GM21447 (cell line): Measurements from ENCODE around the gene SDK1.
"Not testable (repeated sequence)": the region's sequence is repeated elsewhere in the genome, so short reads cannot be mapped to it uniquely, and the experiment has no call there.

Source experiments
- ATAC-seq: cut with Tn5 transposase; IDR thresholded peaks from one replicate; pipeline ENCODE4 v1.9.1; 2021; ENCODE audit not compliant: unreplicated experiment

The SDK1 gene

GRCh38 chr7:4204513-4205165 is 903.6 kb downstream of the SDK1 start:
- no peak for ATAC-seq

DNA sequence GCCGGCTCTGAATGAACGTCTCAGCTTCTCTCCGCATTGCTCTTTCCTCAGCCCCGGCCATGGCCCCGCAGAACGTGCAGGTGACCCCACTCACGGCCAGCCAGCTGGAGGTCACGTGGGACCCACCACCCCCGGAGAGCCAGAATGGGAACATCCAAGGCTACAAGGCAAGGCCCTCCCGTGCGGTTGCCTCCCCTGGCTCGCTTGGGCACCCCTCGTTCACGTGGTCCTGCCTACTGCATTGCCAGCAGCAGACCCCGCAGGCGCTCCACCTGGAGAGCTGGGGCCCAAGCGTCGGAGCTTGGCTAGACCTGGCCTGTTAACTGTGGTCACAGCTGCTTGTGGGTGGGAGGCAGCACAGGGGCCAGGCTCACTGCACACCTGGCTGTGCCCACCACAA is 904.8 kb downstream of the SDK1 start:
- no peak for ATAC-seq

DNA sequence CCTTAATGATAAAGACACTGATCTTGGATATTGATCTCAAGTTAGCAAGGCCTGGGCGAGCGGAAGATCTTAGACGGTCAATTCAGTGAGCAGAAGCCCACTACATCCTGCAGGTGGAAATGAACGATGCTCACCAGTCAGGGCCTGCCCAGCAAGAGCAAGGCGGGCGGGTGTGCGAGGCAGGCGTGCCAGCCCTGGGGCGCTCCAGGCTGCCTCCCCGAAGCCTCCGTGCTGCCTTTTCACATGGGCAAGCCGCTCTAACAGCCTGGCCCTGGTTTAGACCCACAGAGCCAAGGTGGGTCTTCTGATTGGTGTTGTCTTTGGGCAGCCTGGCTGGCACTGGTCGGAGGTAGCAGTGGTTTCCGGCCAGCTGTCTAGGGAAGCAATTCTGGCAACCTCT is 906.0 kb downstream of the SDK1 start:
- ATAC-seq, result no peak

DNA sequence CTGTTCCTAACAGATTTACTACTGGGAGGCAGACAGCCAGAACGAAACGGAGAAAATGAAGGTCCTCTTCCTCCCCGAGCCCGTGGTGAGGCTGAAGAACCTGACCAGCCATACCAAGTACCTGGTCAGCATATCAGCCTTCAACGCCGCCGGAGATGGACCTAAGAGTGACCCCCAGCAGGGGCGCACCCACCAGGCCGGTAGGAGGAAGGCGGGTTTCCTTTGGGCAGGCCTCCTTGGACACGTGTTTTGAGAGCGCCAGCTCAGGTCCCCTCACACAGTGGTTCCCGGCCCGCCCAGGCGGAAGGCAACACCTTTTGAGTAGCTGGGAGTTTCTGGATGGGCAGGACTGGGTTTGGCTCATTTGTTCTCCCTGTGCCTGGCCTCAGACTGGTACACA is 907.0 kb downstream of the SDK1 start:
- ATAC-seq, result no peak

GRCh38 chr7:4208586-4208985 is 907.5 kb downstream of the SDK1 start:
- ATAC-seq, result no peak

DNA sequence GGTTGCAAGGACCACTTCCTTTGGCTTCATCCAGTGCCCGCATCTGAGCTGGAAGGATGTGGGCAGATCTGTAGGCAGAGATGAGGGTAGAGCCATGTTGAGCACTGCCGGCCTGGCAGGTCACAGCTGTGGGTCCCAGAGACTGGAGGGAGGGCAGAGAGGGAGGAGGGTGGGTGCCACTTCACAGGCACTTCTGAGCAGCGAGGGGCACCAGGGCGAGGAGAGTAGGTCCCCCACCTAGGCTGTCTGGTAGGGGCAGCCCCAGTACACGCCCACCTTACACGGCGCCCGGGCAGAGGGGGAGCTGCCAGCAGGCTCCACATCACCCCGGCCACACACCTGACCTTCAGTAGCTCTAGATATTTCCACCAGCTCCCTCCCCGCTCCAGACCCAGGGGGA is 908.1 kb downstream of the SDK1 start:
- no peak for ATAC-seq

DNA sequence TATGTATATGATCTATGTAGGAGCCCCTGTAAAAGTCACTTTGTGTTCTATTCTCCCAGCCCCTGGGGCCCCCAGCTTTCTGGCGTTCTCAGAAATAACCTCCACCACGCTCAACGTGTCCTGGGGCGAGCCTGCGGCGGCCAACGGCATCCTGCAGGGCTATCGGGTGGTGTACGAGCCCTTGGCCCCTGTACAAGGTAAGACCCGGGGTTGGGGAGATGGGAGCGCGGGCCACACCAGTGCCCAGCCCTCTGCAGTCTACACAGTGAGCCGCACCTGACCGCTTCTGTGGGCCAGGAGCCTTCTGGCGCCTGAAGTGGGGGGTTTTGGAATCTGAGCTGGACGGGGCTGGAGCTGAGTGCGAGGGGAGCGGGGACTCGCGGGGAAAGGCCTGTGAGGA is 908.9 kb downstream of the SDK1 start:
- no peak for ATAC-seq

- ATAC-seq, result no peak
Measured at GRCh38 chr7:4210821-4211220, 909.8 kb downstream of the SDK1 start.

DNA sequence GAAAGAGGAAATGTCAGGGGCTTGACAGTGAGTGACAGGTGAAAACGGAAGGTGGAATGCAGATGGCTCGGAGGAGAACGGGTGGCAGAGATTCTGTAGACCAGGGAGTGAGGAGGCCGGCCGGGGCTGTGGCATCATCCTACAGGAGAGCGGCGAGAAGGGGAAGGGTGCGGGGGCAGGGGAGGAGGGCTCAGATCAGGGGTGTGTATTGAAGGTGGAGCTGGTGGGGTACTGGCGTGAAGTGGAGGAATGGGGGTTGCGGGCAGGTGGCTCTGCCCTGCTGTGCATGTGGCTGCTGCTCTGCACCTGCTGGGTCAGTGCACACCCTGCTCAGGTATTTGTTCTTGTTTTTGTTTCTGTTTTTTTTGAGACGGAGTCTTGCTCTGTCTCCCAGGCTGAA is 910.2 kb downstream of the SDK1 start:
- ATAC-seq, result no peak

GRCh38 chr7:4212376-4212775 is 911.3 kb downstream of the SDK1 start:
- no peak for ATAC-seq

GRCh38 chr7:4214291-4215155 is 913.5 kb downstream of the SDK1 start:
- no peak for ATAC-seq

GRCh38 chr7:4215176-4215720 is 914.2 kb downstream of the SDK1 start:
- no peak for ATAC-seq

- ATAC-seq, result no peak
Measured at GRCh38 chr7:4216016-4216415, 915.0 kb downstream of the SDK1 start.

GRCh38 chr7:4217126-4217660 is 916.1 kb downstream of the SDK1 start:
- ATAC-seq, result not testable (repeated sequence)

- ATAC-seq, result no peak
Measured at GRCh38 chr7:4218481-4218880, 917.4 kb downstream of the SDK1 start.

DNA sequence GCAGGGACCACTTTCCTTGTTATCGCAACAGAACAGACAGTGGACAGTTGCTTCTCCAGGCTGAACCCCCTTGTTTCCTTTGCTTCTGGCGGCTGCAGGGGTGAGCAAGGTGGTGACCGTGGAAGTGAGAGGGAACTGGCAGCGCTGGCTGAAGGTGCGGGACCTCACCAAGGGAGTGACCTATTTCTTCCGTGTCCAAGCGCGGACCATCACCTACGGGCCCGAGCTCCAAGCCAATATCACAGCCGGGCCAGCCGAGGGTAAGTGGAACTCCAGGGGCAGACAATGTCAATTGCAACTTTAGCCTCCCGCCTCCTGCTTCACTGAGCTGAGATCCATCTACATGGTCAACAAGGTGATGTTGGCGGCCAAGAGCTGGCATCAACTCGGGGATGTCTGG is 919.0 kb downstream of the SDK1 start:
- ATAC-seq, result no peak

DNA sequence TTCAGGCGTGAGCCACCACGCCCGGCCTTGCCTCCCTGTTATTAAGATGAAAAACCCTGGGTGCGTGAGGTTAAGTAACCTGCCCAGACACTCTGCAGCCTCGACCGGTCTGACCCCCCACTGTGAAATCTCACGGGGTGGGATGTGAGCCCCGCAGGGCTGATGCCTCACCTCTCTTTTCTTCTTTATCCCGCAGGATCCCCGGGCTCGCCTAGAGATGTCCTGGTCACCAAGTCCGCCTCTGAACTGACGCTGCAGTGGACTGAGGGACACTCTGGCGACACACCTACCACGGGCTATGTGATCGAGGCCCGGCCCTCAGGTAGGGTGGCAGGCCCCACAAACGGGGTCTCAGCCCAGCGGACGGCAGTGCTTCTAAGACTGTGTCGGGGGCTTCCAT is 920.0 kb downstream of the SDK1 start:
- ATAC-seq, result no peak

- no peak for ATAC-seq
Measured at GRCh38 chr7:4222676-4223075, 921.6 kb downstream of the SDK1 start.

DNA sequence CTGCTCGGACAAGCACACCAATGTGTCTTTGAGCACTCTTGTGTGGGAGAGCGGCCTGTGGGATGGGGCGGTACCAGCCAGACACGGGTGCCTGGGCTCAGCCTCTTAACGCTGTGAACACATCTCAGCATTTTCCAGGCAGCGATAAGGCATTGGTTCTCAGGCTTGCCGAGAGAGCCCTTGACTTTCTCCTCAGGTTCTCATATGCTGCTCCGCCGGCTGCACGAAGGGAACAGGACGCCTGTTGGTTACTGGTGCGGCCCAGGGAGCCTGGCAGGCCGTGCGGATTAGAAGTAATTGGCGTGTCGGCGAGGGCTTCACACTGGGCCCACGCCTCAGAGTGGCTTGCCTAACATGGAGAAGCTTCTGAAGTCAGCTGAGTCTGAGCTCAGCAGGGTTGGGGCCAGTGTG is 924.3 kb downstream of the SDK1 start:
- ATAC-seq, result no peak

DNA sequence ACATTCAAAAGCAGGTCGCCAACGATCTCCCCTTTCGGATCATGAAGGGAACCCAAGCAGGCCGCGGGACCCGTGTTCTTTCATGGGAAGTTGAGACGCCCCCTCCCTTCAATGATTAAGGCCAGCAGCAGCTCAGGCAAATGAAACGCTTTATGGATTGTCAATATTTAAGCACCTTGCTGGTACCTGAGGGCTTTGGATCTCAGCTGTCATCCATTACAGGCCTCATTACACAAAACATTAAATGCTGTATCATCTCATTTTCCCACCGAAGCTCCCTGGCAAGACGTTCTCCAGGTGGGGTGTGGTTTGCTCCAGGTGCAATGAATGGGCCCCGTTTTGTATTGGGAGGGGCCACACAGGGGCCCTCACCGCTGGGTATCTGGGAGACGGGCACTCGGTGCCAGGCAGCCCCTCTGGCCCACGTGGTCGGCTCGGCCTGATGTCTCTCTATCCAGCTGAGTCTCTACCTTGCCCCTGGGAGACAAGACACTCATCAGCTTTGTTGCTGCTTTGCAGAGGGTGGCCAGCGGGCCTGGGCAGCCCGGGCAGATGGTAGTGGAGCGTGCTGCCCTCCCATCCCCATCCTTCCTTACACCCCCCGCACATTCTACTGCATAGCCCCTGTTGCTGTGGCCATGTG is 925.0 kb downstream of the SDK1 start:
- no peak for ATAC-seq

DNA sequence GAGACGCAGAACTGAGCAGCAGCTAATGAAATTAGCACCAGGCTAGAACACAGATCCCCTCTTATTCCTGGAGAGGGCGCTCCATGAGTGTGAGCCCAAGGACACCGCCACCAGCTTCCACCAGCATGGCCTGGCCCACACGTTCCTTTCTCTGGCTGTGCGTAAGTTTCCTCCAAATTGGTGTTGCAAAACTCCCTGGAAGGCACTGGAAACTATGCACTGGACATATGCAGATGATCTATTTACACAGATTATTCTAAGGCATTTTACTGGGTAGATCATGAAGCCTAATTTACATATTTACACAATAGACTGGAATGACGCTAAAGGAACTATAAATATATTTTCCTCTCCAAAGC is 925.5 kb downstream of the SDK1 start:
- no peak for ATAC-seq
